ENCODE data around the gene ACAN. TPM values are rescaled to one million over a fixed set of nuclear protein-coding genes. Genes with fewer than 3 reads are reported as not detected.

The ACAN gene
- total and polyA plus RNA-seq, 9 of the 15 experiments (the other 6 are each of a cell fraction or from before 2014, with no cell fraction given) = not detected

DNA sequence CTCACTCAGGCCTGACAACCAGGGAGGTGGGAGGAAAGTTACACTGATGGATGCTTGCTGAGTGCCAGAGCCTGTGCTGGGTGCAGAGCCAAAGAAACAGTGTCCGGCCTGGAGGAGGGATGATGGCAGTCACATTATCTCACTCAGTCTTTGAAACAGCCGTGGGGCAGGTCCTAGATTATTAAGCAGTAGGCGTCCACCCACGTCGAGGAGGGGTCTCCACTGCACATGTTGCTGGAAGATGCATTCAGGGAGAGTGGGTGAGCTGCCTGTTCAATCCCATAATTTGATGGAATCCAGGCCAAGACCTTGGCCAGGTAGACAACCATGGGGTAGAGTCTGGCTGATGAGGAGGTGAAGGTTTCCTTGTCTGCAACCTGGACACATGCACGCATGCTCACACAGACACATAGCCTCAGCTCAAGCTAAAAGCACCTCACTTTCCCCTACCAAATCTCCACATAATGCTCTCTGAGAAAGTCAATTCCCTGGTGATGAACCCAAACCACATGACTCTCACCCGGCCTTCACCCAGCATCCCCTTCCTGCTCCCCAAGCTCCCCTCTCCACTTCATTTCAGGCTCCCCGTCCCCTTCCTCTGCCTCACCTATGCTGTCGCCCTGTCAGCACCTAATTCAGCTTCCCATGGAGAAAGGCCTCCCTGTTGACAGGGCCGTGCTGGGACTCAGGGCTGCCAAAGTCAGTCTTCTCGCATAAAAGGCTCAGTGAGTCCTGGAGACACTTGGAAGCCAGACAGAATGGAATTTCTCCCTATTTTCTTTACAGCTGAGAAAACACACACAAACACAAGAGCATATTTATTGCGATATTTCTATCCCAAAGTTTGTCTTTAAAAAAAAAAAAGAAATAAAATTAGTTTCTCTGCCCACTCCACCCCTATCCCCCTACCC, 29.8 kb downstream of the ACAN start:
- Histone ChIP-seq H3K27me3 (ENCODE audit: control insufficient read depth in 2 of 2, insufficient read depth in 2 of 2, low read length in 2 of 2) (peaks cover 4 to 28% of the 10 kb centered on the region in 2 experiments; a peak in 4 of 5 replicates), H3K4me2 (ENCODE audit: insufficient read depth, low read length) (no peak overlapping the region), H3K9me3 (replicated peaks; ENCODE audit: control insufficient read depth, insufficient read depth, low read depth, low read length) (no peaks in the 10 kb centered on the region), H3K79me2 (ENCODE audit: control insufficient read depth, insufficient read depth, low read length) (no peaks in the 10 kb centered on the region), H3K9me1 (ENCODE audit: control insufficient read depth, insufficient read depth, low read length) (no peaks in the 10 kb centered on the region), H3K27ac (ENCODE audit: extremely low read depth, low read depth, low read length) (no peak overlapping the region), H2AFZ (ENCODE audit: low read depth, low read length) (no peak overlapping the region), H3K4me1 (replicated peaks in 1 of 2; ENCODE audit: control insufficient read depth in 2 of 2, insufficient read depth in 2 of 2, low read length in 2 of 2) (peaks cover 0 to 2% of the 10 kb centered on the region in 2 experiments; a peak in 2 of 5 replicates), H3K9ac (ENCODE audit: insufficient read depth in 1 of 2, low read depth in 2 of 2, low read length in 2 of 2) (no peak overlapping the region), H3K4me3 (no peak overlapping the region), H3K36me3 (ENCODE audit: control insufficient read depth, insufficient read depth, low read length) (no peaks in the 10 kb centered on the region), H4K20me1 (replicated peaks; ENCODE audit: control insufficient read depth, insufficient read depth, low read length) (no peaks in the 10 kb centered on the region; the same call in 1 of the 2 replicates)
- ChIA-PET CTCF (ENCODE audit: low intra/inter-chr PET ratio) (interaction anchor here (0.6 to 0.8 kb wide), 2 partner anchors 176 to 388 kb away, joined by 3 to 5 read pairs; no protein-coding TSS in a partner anchor), POLR2A (no interaction called here)
- no peak for FAIRE-seq
- in situ Hi-C loops (cut with MboI) (no loop called here), intact Hi-C loops (cut with micrococcal nuclease) (no loop called here)
- WGBS (ENCODE audit: insufficient coverage, low coverage, missing lambda C conversion rate) = 2% methylated on average over 11 of the region's 12 CpGs
- DNase-seq (ENCODE audit: extremely low read depth in 1 of 4, low spot score in 3 of 4) = no peak
- no TSS peak for BruUV-seq (replicated peaks)
- ATAC-seq = no peak
- no peak for TF ChIP-seq JUND (IDR thresholded peaks at IDR 0.05; ENCODE audit: borderline replicate concordance, low read depth, low read length)
- TF ChIP-seq JUND (tag; IDR thresholded peaks at IDR 0.05; ENCODE audit: borderline replicate concordance, low read depth, low read length) = no peak
- TF ChIP-seq YBX1 (IDR thresholded peaks at IDR 0.05) = no peak
- TF ChIP-seq FOXK1 (CRISPR knock-in tag; IDR thresholded peaks at IDR 0.05; ENCODE audit: borderline replicate concordance) = no peak
- TF ChIP-seq XRCC4 (IDR thresholded peaks at IDR 0.05; ENCODE audit: extremely low read depth, insufficient read depth, insufficient read length) = no peak
- TF ChIP-seq NR1H2 (CRISPR knock-in tag; IDR thresholded peaks at IDR 0.05) = no peak
- TF ChIP-seq TARDBP (IDR thresholded peaks at IDR 0.05) = no peak
- TF ChIP-seq SMARCE1 (IDR thresholded peaks at IDR 0.05) = no peak
- no peak for TF ChIP-seq E2F5 (CRISPR knock-in tag; IDR thresholded peaks at IDR 0.05)
- TF ChIP-seq HNRNPLL (IDR thresholded peaks at IDR 0.05; ENCODE audit: low read depth, low read length, poor library complexity, severe bottlenecking) = no peak
- no peak for TF ChIP-seq PHF8 (IDR thresholded peaks at IDR 0.05; ENCODE audit: borderline replicate concordance, low read length)
- no peak for TF ChIP-seq IRF2 (CRISPR knock-in tag; IDR thresholded peaks at IDR 0.05)
- TF ChIP-seq ETS2 (tag; IDR thresholded peaks at IDR 0.05; ENCODE audit: borderline replicate concordance, poor library complexity, severe bottlenecking) = no peak

Measured in K562 (cell line).